Measurements from ENCODE around the gene CCDC92. TPM values are rescaled to one million over a fixed set of nuclear protein-coding genes. Genes with fewer than 3 reads are reported as not detected.
A peak's percentile ranks its signal among the peaks of the same experiment; 100 is the strongest.

The CCDC92 gene
- total and polyA plus RNA-seq, 2 experiments from 2014 or later = 49.3 to 67.0 TPM

- TF ChIP-seq CTCF (IDR thresholded peaks at IDR 0.05; ENCODE audit: low read depth, low read length) = no peak
- Histone ChIP-seq H3K9me3 (ENCODE audit: low read depth) (no peaks in the 10 kb centered on the region), H3K4me3 (no peak overlapping the region), H3K4me1 (ENCODE audit: low read depth) (peaks cover 95% of the 10 kb centered on the region), H3K36me3 (peaks cover 3% of the 10 kb centered on the region), H3K27me3 (no peaks in the 10 kb centered on the region), H3K27ac (peak overlapping the region; percentile 92)
- DNase-seq (ENCODE audit: low read depth in 1 of 2, low spot score in 1 of 2) = no peak
Measured at GRCh38 chr12:123996581-123996980, 23.9 kb upstream of the CCDC92 start.

DNA sequence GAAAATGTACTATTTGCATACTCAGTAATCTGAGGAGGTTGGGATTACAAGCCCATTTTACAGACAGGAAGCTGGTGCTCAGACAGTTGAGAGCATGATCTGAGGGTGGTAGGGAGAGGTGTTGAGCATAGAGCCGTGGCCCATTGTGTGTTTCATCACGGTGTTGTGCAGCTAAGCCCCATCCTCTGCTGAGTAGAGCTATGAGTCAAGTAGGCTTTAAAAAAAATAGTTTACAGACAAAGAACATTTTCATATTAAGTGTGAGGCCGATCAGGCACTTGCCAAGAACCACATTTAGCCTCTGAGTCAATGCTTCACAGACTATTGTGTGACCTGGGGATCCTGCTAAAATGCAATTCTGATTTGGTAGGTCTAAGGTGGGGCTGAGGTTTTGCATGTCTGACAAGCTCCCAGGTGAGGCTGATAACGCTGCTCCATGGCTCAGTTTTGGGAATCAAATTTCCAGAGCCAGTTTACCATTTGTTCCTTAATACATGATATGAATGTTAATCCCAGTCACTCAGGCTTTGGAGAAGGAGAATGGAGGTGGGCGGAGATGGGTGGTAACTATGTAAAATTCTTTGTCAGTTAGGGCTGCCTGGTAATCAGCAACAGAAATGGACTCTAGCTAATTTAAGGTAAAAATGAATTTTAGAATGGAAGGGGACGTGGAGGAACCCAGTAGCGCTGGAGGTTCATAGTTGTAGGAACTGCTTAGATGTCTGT is 22.6 kb upstream of the CCDC92 start:
- peak overlapping the region; percentile 92 for H3K27ac ChIP-seq
- no peaks in the 10 kb centered on the region for H3K27me3 ChIP-seq
- no peak for TF ChIP-seq CTCF (IDR thresholded peaks at IDR 0.05; ENCODE audit: low read depth, low read length)
- no peaks in the 10 kb centered on the region for H3K36me3 ChIP-seq
- no peak overlapping the region for H3K4me3 ChIP-seq
- peaks cover 95% of the 10 kb centered on the region for H3K4me1 ChIP-seq (ENCODE audit: low read depth)
- H3K9me3 ChIP-seq (ENCODE audit: low read depth) = no peaks in the 10 kb centered on the region
- peak in 1 of 2 donors; percentile 76 for DNase-seq (ENCODE audit: low read depth in 1 of 2, low spot score in 1 of 2)

DNA sequence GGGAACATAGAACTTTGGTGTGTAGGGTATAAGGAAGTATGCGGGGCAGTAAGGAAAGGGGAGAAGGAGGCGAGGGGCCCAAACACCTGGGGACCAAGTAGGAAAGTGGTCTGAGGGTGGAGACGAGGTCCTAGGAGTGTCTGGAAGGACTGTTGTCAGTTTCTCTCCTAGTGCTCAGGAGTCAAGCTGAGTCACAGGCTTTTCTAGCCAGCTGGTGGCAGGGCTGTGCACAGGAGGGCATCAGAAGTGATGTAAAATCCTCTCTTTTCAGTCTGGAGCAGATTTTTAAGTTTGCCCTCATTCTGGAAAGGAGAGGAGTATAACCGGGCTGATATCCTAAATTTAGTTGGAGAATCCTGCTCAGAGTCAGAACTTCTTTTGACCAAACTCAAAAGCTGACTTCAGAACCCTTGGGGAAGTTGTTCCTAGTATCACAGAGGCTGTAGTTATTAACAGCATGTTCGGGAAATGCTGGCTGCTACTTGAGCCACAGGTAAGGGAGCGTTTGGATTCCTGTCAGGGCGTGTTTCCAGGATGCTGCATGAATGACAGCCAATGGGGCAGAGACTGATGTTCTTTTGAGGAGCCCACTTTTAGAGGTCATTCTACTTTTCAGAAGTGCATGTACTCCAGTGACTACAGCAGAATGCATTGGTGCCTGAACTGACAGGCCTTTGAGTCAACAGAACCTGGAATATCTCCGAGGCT is 19.6 kb upstream of the CCDC92 start:
- Histone ChIP-seq H3K36me3 (peaks cover 3% of the 10 kb centered on the region), H3K4me1 (ENCODE audit: low read depth) (peaks cover 90% of the 10 kb centered on the region)
- no peak for TF ChIP-seq CTCF (IDR thresholded peaks at IDR 0.05; ENCODE audit: low read depth, low read length)

DNA sequence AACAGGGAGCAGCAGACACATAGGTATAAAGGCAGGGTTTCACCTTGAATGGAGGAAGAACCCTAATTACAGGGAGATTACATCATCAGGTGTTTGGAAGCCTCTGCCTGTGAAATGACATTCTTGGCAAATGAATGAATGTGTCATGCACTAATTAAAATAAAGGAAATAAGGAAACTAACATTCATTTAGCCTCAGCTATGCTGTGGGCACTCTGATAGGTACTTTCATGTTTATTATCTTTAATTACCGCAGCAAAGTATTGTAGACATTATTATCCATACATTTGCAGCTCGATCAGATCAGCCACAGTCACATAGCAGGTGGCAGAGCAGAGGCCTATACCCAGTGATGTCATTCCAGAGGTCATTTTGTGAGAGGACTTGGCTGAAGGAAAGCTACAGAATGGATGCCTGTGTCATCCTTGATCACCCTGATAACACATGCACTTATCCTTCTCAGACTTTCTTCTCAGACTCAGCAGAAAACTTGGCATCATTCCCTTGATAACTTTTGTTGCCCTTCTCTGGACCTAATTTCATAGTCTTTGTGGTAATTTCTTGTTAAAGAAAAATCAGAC is 18.8 kb upstream of the CCDC92 start:
- no peaks in the 10 kb centered on the region for H3K9me3 ChIP-seq (ENCODE audit: low read depth)
- H3K27ac ChIP-seq = peak overlapping the region; percentile 94
- TF ChIP-seq CTCF (IDR thresholded peaks at IDR 0.05; ENCODE audit: low read depth, low read length) = no peak
- no peak overlapping the region for H3K4me3 ChIP-seq
- H3K36me3 ChIP-seq = peaks cover 3% of the 10 kb centered on the region
- no peak for DNase-seq (ENCODE audit: low read depth in 1 of 2, low spot score in 1 of 2)
- H3K27me3 ChIP-seq = no peaks in the 10 kb centered on the region
- H3K4me1 ChIP-seq (ENCODE audit: low read depth) = peaks cover 90% of the 10 kb centered on the region

More for the DNA sequence above, 19.6 kb upstream of the CCDC92 start:
- Histone ChIP-seq H3K27me3 (no peaks in the 10 kb centered on the region), H3K27ac (peak overlapping the region; percentile 75), H3K4me3 (no peak overlapping the region), H3K9me3 (ENCODE audit: low read depth) (no peaks in the 10 kb centered on the region)
- no peak for DNase-seq (ENCODE audit: low read depth in 1 of 2, low spot score in 1 of 2)

- Histone ChIP-seq H3K4me3 (no peak overlapping the region), H3K27me3 (no peaks in the 10 kb centered on the region), H3K4me1 (ENCODE audit: low read depth) (peaks cover 88% of the 10 kb centered on the region), H3K27ac (peak overlapping the region; percentile 94), H3K9me3 (ENCODE audit: low read depth) (no peaks in the 10 kb centered on the region), H3K36me3 (peaks cover 3% of the 10 kb centered on the region)
- no peak for TF ChIP-seq CTCF (IDR thresholded peaks at IDR 0.05; ENCODE audit: low read depth, low read length)
- peak in 1 of 2 donors; percentile 94 for DNase-seq (ENCODE audit: low read depth in 1 of 2, low spot score in 1 of 2)
Measured at GRCh38 chr12:123990511-123990910, 17.9 kb upstream of the CCDC92 start.
